Nephron progenitor cell (in vitro differentiated cells): Measurements from ENCODE around the gene SLC39A13.

Experiments
- DNase-seq: peaks from one replicate; pipeline ENCODE4 v3.0.0; 2021
- H3K27ac Mint-ChIP-seq: 2 replicates; pipeline ENCODE4 v1.8.0; 2021; ENCODE audit warnings: mild to moderate bottlenecking, moderate library complexity, mixed read lengths
- H3K27me3 Mint-ChIP-seq: 2 replicates; pipeline ENCODE4 v1.8.0; 2021; ENCODE audit warnings: mild to moderate bottlenecking, low read depth, mixed read lengths; ENCODE audit not compliant: poor library complexity
- H3K36me3 Mint-ChIP-seq: 2 replicates; pipeline ENCODE4 v1.8.0; 2021; ENCODE audit warnings: low read depth, mixed read lengths
- H3K4me1 Mint-ChIP-seq: 2 replicates; pipeline ENCODE4 v1.8.0; 2021; ENCODE audit warnings: mixed read lengths
- H3K4me3 Mint-ChIP-seq: 2 replicates; pipeline ENCODE4 v1.8.0; 2021; ENCODE audit warnings: mild to moderate bottlenecking, moderate library complexity, mixed read lengths
- H3K9me3 Mint-ChIP-seq: 2 replicates; pipeline ENCODE4 v1.8.0; 2021; ENCODE audit warnings: mild to moderate bottlenecking, moderate library complexity, mixed read lengths
- CTCF ChIP-seq: fragments of 200-600 bp; sonication (generic); IDR thresholded peaks from 2 replicates; pipeline ENCODE4 v1.5.0; 2021; ENCODE audit warnings: antibody characterized with exemption

The SLC39A13 gene

GRCh38 chr11:47436726-47437125 lies 28.3 kb downstream of the SLC39A13 start:
- Mint-ChIP-seq H3K9me3 (no peaks in the 10 kb centered on the region), H3K4me3 (no peak overlapping the region), H3K27me3 (peaks cover 8% of the 10 kb centered on the region), H3K36me3 (no peaks in the 10 kb centered on the region), H3K4me1 (peaks cover 5% of the 10 kb centered on the region), H3K27ac (no peak overlapping the region)
- TF ChIP-seq CTCF = no peak
- DNase-seq = no peak

- Mint-ChIP-seq H3K27me3 (peaks cover 11% of the 10 kb centered on the region), H3K27ac (no peak overlapping the region), H3K4me1 (peaks cover 5% of the 10 kb centered on the region), H3K4me3 (no peak overlapping the region), H3K36me3 (no peaks in the 10 kb centered on the region), H3K9me3 (no peaks in the 10 kb centered on the region)
- no peak for TF ChIP-seq CTCF
- no peak for DNase-seq
Measured at GRCh38 chr11:47437218-47437745, 28.9 kb downstream of the SLC39A13 start.

GRCh38 chr11:47437746-47438418 lies 29.5 kb downstream of the SLC39A13 start:
- no peak overlapping the region for H3K27ac Mint-ChIP-seq
- no peak overlapping the region for H3K4me3 Mint-ChIP-seq
- no peak for DNase-seq
- TF ChIP-seq CTCF = no peak
- no peaks in the 10 kb centered on the region for H3K36me3 Mint-ChIP-seq
- H3K4me1 Mint-ChIP-seq = peaks cover 5% of the 10 kb centered on the region
- H3K9me3 Mint-ChIP-seq = no peaks in the 10 kb centered on the region
- peaks cover 7% of the 10 kb centered on the region for H3K27me3 Mint-ChIP-seq

GRCh38 chr11:47438721-47439120 lies 30.3 kb downstream of the SLC39A13 start:
- Mint-ChIP-seq H3K36me3 (no peaks in the 10 kb centered on the region), H3K27ac (no peak overlapping the region)
- DNase-seq = no peak

GRCh38 chr11:47440054-47440476 lies 31.7 kb downstream of the SLC39A13 start:
- no peaks in the 10 kb centered on the region for H3K9me3 Mint-ChIP-seq
- H3K4me1 Mint-ChIP-seq = peaks cover 19% of the 10 kb centered on the region
- no peak for TF ChIP-seq CTCF
- no peak overlapping the region for H3K4me3 Mint-ChIP-seq
- no peak for DNase-seq
- H3K36me3 Mint-ChIP-seq = no peaks in the 10 kb centered on the region
- peaks cover 7% of the 10 kb centered on the region for H3K27me3 Mint-ChIP-seq
- H3K27ac Mint-ChIP-seq = no peak overlapping the region

More at GRCh38 chr11:47438721-47439120, 30.3 kb downstream of the SLC39A13 start:
- no peak overlapping the region for H3K4me3 Mint-ChIP-seq
- H3K27me3 Mint-ChIP-seq = peaks cover 7% of the 10 kb centered on the region
- TF ChIP-seq CTCF = no peak
- H3K9me3 Mint-ChIP-seq = no peaks in the 10 kb centered on the region
- peaks cover 12% of the 10 kb centered on the region for H3K4me1 Mint-ChIP-seq

GRCh38 chr11:47441421-47441820 lies 33.0 kb downstream of the SLC39A13 start:
- H3K9me3 Mint-ChIP-seq = no peaks in the 10 kb centered on the region
- DNase-seq = no peak
- H3K4me1 Mint-ChIP-seq = peaks cover 19% of the 10 kb centered on the region
- H3K4me3 Mint-ChIP-seq = no peak overlapping the region
- TF ChIP-seq CTCF = no peak
- H3K36me3 Mint-ChIP-seq = no peaks in the 10 kb centered on the region
- peaks cover 7% of the 10 kb centered on the region for H3K27me3 Mint-ChIP-seq
- no peak overlapping the region for H3K27ac Mint-ChIP-seq
